Endothelial cell of umbilical vein (primary cell): ENCODE measurements around the gene DCC. TPM values are rescaled to one million over a fixed set of nuclear protein-coding genes. Genes with fewer than 3 reads are reported as not detected.

Experiments used
- BruUV-seq: library from RNA; stranded (reverse); fragments of 400-500 nt; replicated peaks from 2 replicates; lab custom pipeline; 2021; lab: Mats Ljungman, UMichigan
- CTCF ChIA-PET: fragments of 300-600, 350-600 bp; sonication (Branson Sonifier 250); formaldehyde crosslinking; loops from one replicate; lab custom pipeline; 2021; ENCODE audit warnings: antibody characterized with exemption, inconsistent platforms; lab: Charles Lee
- POLR2A ChIA-PET: fragments of 300-600, 350-600 bp; sonication (Branson Sonifier 250); formaldehyde crosslinking; loops from one replicate; lab custom pipeline; 2021; ENCODE audit warnings: antibody characterized with exemption, inconsistent platforms; lab: Charles Lee
- DNase-seq: peaks from one replicate; pipeline ENCODE4 v3.0.0-alpha.2; 2011; ENCODE audit warnings: low read depth, low spot score
- FAIRE-seq: peaks from 2 replicates; lab custom pipeline; 2011; peaks lifted over from hg19 to GRCh38; lab: Jason Lieb, UNC
- H2AFZ ChIP-seq: 2 replicates; pipeline ENCODE4 v1.6.0; 2012; ENCODE audit warnings: low read depth, low read length, control low read depth, inconsistent platforms
- H3K27ac ChIP-seq: 2 replicates; pipeline ENCODE4 v1.5.1; 2011; ENCODE audit warnings: low read depth, mild to moderate bottlenecking, control low read depth, low read length, moderate library complexity; ENCODE audit not compliant: insufficient read depth
- H3K27me3 ChIP-seq, 2 experiments: 2 replicates each; pipeline versions ENCODE4 v1.6.0 to v1.6.1; 2011; ENCODE audit warnings: low read length in 2 of 2, mixed read lengths in 1 of 2; ENCODE audit not compliant: control insufficient read depth in 2 of 2, insufficient read depth in 2 of 2
- H3K36me3 ChIP-seq, 2 experiments: 2 replicates in 1 of 2; 3 replicates in 1 of 2; pipeline ENCODE4 v1.5.1; 2011; ENCODE audit warnings: low read length in 2 of 2, mild to moderate bottlenecking in 1 of 2, moderate library complexity in 1 of 2; ENCODE audit not compliant: control insufficient read depth in 2 of 2, insufficient read depth in 2 of 2; ENCODE audit errors: extremely low read depth in 1 of 2
- H3K4me1 ChIP-seq: 3 replicates; pipeline ENCODE4 v1.5.1; 2011; ENCODE audit warnings: mild to moderate bottlenecking, low read length; ENCODE audit not compliant: control insufficient read depth, insufficient read depth; ENCODE audit errors: extremely low read depth
- H3K4me2 ChIP-seq: 2 replicates; pipeline ENCODE4 v1.6.1; 2011; ENCODE audit warnings: low read length, control low read depth, mixed read lengths; ENCODE audit not compliant: insufficient read depth
- H3K4me3 ChIP-seq, 3 experiments: fragments of 200-600 bp in 1 of 3; sonication (generic), shearing (Covaris generic) in 1 of 3; replicated peaks in 1 of 3; 2 replicates each; pipeline ENCODE4 v1.5.1; 2011 to 2016; ENCODE audit warnings: control low read depth in 3 of 3, low read length in 3 of 3, mild to moderate bottlenecking in 2 of 3, inconsistent platforms in 1 of 3, low read depth in 1 of 3, moderate library complexity in 1 of 3; ENCODE audit not compliant: insufficient read depth in 1 of 3
- H3K79me2 ChIP-seq: 2 replicates; pipeline ENCODE4 v1.6.0; 2012; ENCODE audit warnings: low read length, inconsistent platforms; ENCODE audit not compliant: control insufficient read depth, insufficient read depth
- H3K9ac ChIP-seq: replicated peaks from 2 replicates; pipeline ENCODE3; 2011; ENCODE audit warnings: low read length, control low read depth; ENCODE audit not compliant: insufficient read depth; ENCODE audit errors: extremely low read depth
- H3K9me1 ChIP-seq: replicated peaks from 3 replicates; pipeline ENCODE4 v1.6.0; 2011; ENCODE audit warnings: mild to moderate bottlenecking, low read length; ENCODE audit not compliant: control insufficient read depth, insufficient read depth; ENCODE audit errors: extremely low read depth
- H3K9me3 ChIP-seq: replicated peaks from 2 replicates; pipeline ENCODE4 v1.5.1; 2012; ENCODE audit warnings: low read length, inconsistent platforms; ENCODE audit not compliant: control insufficient read depth, insufficient read depth
- H4K20me1 ChIP-seq: replicated peaks from 2 replicates; pipeline ENCODE3; 2011; ENCODE audit warnings: mild to moderate bottlenecking, low read length; ENCODE audit not compliant: control insufficient read depth, insufficient read depth; ENCODE audit errors: extremely low read depth
- CTCF ChIP-seq, 2 donors: IDR thresholded peaks; 1 replicate in 1 of 2; 2 replicates in 1 of 2; pipeline ENCODE4 v1.5.1; 2011; ENCODE audit warnings: low read length in 2 of 2, mild to moderate bottlenecking in 2 of 2, moderate library complexity in 2 of 2, control low read depth in 1 of 2, inconsistent platforms in 1 of 2, low read depth in 1 of 2; ENCODE audit not compliant: insufficient read depth in 1 of 2; ENCODE audit errors: extremely low read depth in 1 of 2
- EZH2 ChIP-seq: IDR thresholded peaks from 2 replicates; pipeline ENCODE4 v1.6.1; 2012; ENCODE audit warnings: borderline replicate concordance, low read depth, mild to moderate bottlenecking, moderate library complexity, low read length, inconsistent platforms; ENCODE audit not compliant: severe bottlenecking
- FOS ChIP-seq: IDR thresholded peaks from 2 replicates; pipeline ENCODE4 v1.6.1; 2011; ENCODE audit warnings: mild to moderate bottlenecking, low read length, moderate library complexity, borderline replicate concordance; ENCODE audit not compliant: insufficient read depth
- GATA2 ChIP-seq: IDR thresholded peaks from 2 replicates; pipeline ENCODE4 v1.7.0; 2011; ENCODE audit warnings: low read depth, mild to moderate bottlenecking, moderate library complexity, mixed read lengths, low read length; ENCODE audit not compliant: insufficient read length, insufficient read depth
- JUN ChIP-seq: IDR thresholded peaks from 2 replicates; pipeline ENCODE4 v1.6.1; 2011; ENCODE audit warnings: borderline replicate concordance, low read depth; ENCODE audit not compliant: insufficient read length, insufficient read depth
- MAX ChIP-seq: IDR thresholded peaks from 2 replicates; pipeline ENCODE4 v1.6.1; 2011; ENCODE audit not compliant: insufficient read depth, insufficient read length
- MYC ChIP-seq: IDR thresholded peaks from one replicate; pipeline ENCODE4 v1.6.1; 2011; ENCODE audit warnings: mild to moderate bottlenecking, low read depth, low read length
- POLR2A ChIP-seq: IDR thresholded peaks from 2 replicates; pipeline ENCODE4 v1.6.1; 2012; ENCODE audit warnings: low read depth, mild to moderate bottlenecking, control low read depth, low read length
- POLR2AphosphoS5 ChIP-seq: IDR thresholded peaks from 2 replicates; pipeline ENCODE4 v1.6.1; 2012; ENCODE audit warnings: low read depth, mild to moderate bottlenecking, control low read depth, low read length, moderate library complexity; ENCODE audit not compliant: insufficient read depth
- dilution Hi-C: fragments of 300-500 bp; cut with MboI; formaldehyde crosslinking; loops from one replicate; pipeline ENCODE4 v1.15.0; 2019; ENCODE audit warnings: low sequenced_read_pairs; ENCODE audit not compliant: extremely low pct_ligation_motif_present
- intact Hi-C: fragments of 100-400 bp; cut with micrococcal nuclease; formaldehyde crosslinking; loops from one replicate; pipeline ENCODE4 v1.10.0; 2022
- polyA plus RNA-seq, 4 experiments: library from polyadenylated mRNA; depleted of rRNA in 3 of 4; stranded (reverse) in 3 of 4; unstranded in 1 of 4; fragments of >200 nt; gene quantifications; 2 replicates each; pipeline versions ENCODE4 v1.2.1 to v1.2.3, GENCODE V29; 2011 to 2012; ENCODE audit warnings: missing spikeins in 1 of 4
- total RNA-seq: library from RNA; stranded (reverse); gene quantifications from 2 replicates; pipeline ENCODE4 v1.2.3, GENCODE V29; 2021

DCC gene
- total and polyA plus RNA-seq, 2 donors (not counting 3 experiments of a cell fraction or from before 2014, with no cell fraction given) = not detected

- POLR2A ChIA-PET = no interaction called here
- no peak overlapping the region for H3K9ac ChIP-seq
- H2AFZ ChIP-seq = no peak overlapping the region
- H4K20me1 ChIP-seq = no peaks in the 10 kb centered on the region
- no peak overlapping the region for H3K27ac ChIP-seq
- no peak overlapping the region for H3K4me3 ChIP-seq
- no TSS peak for BruUV-seq
- no peaks in the 10 kb centered on the region for H3K9me3 ChIP-seq
- H3K4me2 ChIP-seq = no peak overlapping the region
- H3K9me1 ChIP-seq = no peaks in the 10 kb centered on the region
- FAIRE-seq (no peak), DNase-seq (no peak)
- H3K27me3 ChIP-seq = no peaks in the 10 kb centered on the region
- H3K36me3 ChIP-seq = no peaks in the 10 kb centered on the region
- intact Hi-C loops (no loop called here), dilution Hi-C loops (no loop called here)
- no peaks in the 10 kb centered on the region for H3K79me2 ChIP-seq
- CTCF ChIA-PET = no interaction called here
- no peak for TF ChIP-seq GATA2
- TF ChIP-seq CTCF (IDR thresholded peaks at IDR 0.05; ENCODE audit: extremely low read depth in 1 of 2, insufficient read depth in 1 of 2, low read depth in 1 of 2, low read length in 2 of 2) = no peak
- TF ChIP-seq MAX = no peak
- no peak for TF ChIP-seq POLR2A
- TF ChIP-seq JUN = no peak
- TF ChIP-seq EZH2 = no peak
- TF ChIP-seq POLR2AphosphoS5 = no peak
- TF ChIP-seq MYC = no peak
- TF ChIP-seq FOS = no peak
- H3K4me1 ChIP-seq = no peaks in the 10 kb centered on the region
Measured at GRCh38 chr18:52395146-52395852, 55.3 kb downstream of the DCC start.
